SJSA1 (cell line): ENCODE data around the gene DVL3. TPM values are rescaled to one million over a fixed set of nuclear protein-coding genes. Genes with fewer than 3 reads are reported as not detected.
"Not testable (repeated sequence)": the region's sequence is repeated elsewhere in the genome, so short reads cannot be mapped to it uniquely, and the experiment has no call there.

ENCODE experiments used
- DNase-seq, 2 experiments: peaks; one replicate each; pipeline ENCODE4 v3.0.0-alpha.2; 2015 to 2020; ENCODE audit warnings: low spot score in 2 of 2, low read depth in 1 of 2
- H3K27ac ChIP-seq: fragments of 250-450 bp; sonication (Bioruptor Pico); 2 replicates; pipeline ENCODE4 v1.5.1; 2020; ENCODE audit warnings: mild to moderate bottlenecking, moderate library complexity
- H3K27me3 ChIP-seq: fragments of 250-450 bp; sonication (Bioruptor Pico); replicated peaks from 2 replicates; pipeline ENCODE4 v1.5.1; 2020; ENCODE audit warnings: mild to moderate bottlenecking, moderate library complexity
- H3K36me3 ChIP-seq: fragments of 250-450 bp; sonication (Bioruptor Pico); 2 replicates; pipeline ENCODE4 v1.5.1; 2020; ENCODE audit warnings: mild to moderate bottlenecking
- H3K4me1 ChIP-seq: fragments of 250-450 bp; sonication (Bioruptor Pico); replicated peaks from 2 replicates; pipeline ENCODE4 v1.6.1; 2021; ENCODE audit warnings: mild to moderate bottlenecking
- H3K4me3 ChIP-seq: fragments of 250-450 bp; sonication (Bioruptor Pico); 2 replicates; pipeline ENCODE4 v1.5.1; 2020; ENCODE audit warnings: mild to moderate bottlenecking
- H3K9me3 ChIP-seq: fragments of 250-450 bp; sonication (Bioruptor Pico); replicated peaks from 2 replicates; pipeline ENCODE4 v1.5.1; 2020; ENCODE audit warnings: mild to moderate bottlenecking
- total RNA-seq: library from RNA; depleted of rRNA; stranded (reverse); fragments of >200 nt; shearing (Covaris generic); gene quantifications from 2 replicates; pipeline ENCODE4 v1.2.3, GENCODE V29; 2014; rRNA removed

Gene DVL3
- total RNA-seq = 32.2 and 33.6 TPM in 2 replicates

GRCh38 chr3:184154885-184155643 is at the start of gene DVL3:
Gene DVL3 (plus strand): TSS chr3:184155377. CDS start chr3:184155636, 259 bp downstream.
- Histone ChIP-seq H3K4me3 (peak within 1 kb of the TSS; percentile 92), H3K36me3 (peaks cover 15% of the 10 kb centered on the region), H3K27me3 (no peaks in the 10 kb centered on the region), H3K27ac (peak within 1 kb of the TSS; percentile 70), H3K9me3 (no peaks in the 10 kb centered on the region), H3K4me1 (peaks cover 27% of the 10 kb centered on the region)
- peak; percentile 64 to 71 for DNase-seq

- Histone ChIP-seq H3K9me3 (no peaks in the 10 kb centered on the region), H3K36me3 (no peaks in the 10 kb centered on the region), H3K27ac (peak overlapping the region; percentile 63), H3K4me1 (peaks cover 13% of the 10 kb centered on the region), H3K27me3 (no peaks in the 10 kb centered on the region), H3K4me3 (no peak overlapping the region)
- DNase-seq = peak; percentile 78 to 87
These were observed 44.9 kb upstream of the DVL3 start for GRCh38 chr3:184110316-184110725.

- Histone ChIP-seq H3K4me1 (peaks cover under 1% of the 10 kb centered on the region), H3K27me3 (no peaks in the 10 kb centered on the region), H3K36me3 (no peaks in the 10 kb centered on the region), H3K4me3 (no peak overlapping the region), H3K9me3 (no peaks in the 10 kb centered on the region), H3K27ac (no peak overlapping the region)
- no peak for DNase-seq
These were observed 39.2 kb upstream of the DVL3 start for GRCh38 chr3:184116017-184116416.

GRCh38 chr3:184117636-184118035 is 37.5 kb upstream of the DVL3 start:
- DNase-seq = no peak
- H3K4me3 ChIP-seq = no peak overlapping the region
- H3K27me3 ChIP-seq = no peaks in the 10 kb centered on the region
- H3K36me3 ChIP-seq = no peaks in the 10 kb centered on the region
- no peaks in the 10 kb centered on the region for H3K4me1 ChIP-seq
- no peak overlapping the region for H3K27ac ChIP-seq
- H3K9me3 ChIP-seq = no peaks in the 10 kb centered on the region

GRCh38 chr3:184121031-184121430 is 34.1 kb upstream of the DVL3 start:
- not testable (repeated sequence) for H3K27ac ChIP-seq, H3K4me3 ChIP-seq, H3K36me3 ChIP-seq, H3K27me3 ChIP-seq, H3K9me3 ChIP-seq, DNase-seq
- H3K4me1 ChIP-seq = peaks cover 19% of the 10 kb centered on the region

- peak in 1 of 2 experiments; percentile 28 for DNase-seq
- no peaks in the 10 kb centered on the region for H3K27me3 ChIP-seq
- H3K4me3 ChIP-seq = no peak overlapping the region
These were observed 29.2 kb upstream of the DVL3 start for GRCh38 chr3:184126006-184126405.

GRCh38 chr3:184129012-184129411 is 26.2 kb upstream of the DVL3 start:
- Histone ChIP-seq H3K27ac (no peak overlapping the region), H3K9me3 (no peaks in the 10 kb centered on the region), H3K36me3 (no peaks in the 10 kb centered on the region), H3K4me3 (no peak overlapping the region), H3K27me3 (no peaks in the 10 kb centered on the region), H3K4me1 (peaks cover 13% of the 10 kb centered on the region)
- DNase-seq = no peak

More at GRCh38 chr3:184126006-184126405, 29.2 kb upstream of the DVL3 start:
- no peaks in the 10 kb centered on the region for H3K36me3 ChIP-seq
- no peak overlapping the region for H3K27ac ChIP-seq
- peaks cover 20% of the 10 kb centered on the region for H3K4me1 ChIP-seq
- H3K9me3 ChIP-seq = no peaks in the 10 kb centered on the region

GRCh38 chr3:184132945-184133344 is 22.2 kb upstream of the DVL3 start:
- Histone ChIP-seq H3K36me3 (peaks cover 16% of the 10 kb centered on the region), H3K27me3 (no peaks in the 10 kb centered on the region)

GRCh38 chr3:184133840-184134745 is 21.1 kb upstream of the DVL3 start:
- Histone ChIP-seq H3K4me3 (peak overlapping the region; percentile 73), H3K4me1 (peaks cover 27% of the 10 kb centered on the region), H3K27ac (peak overlapping the region; percentile 62), H3K9me3 (no peaks in the 10 kb centered on the region), H3K27me3 (no peaks in the 10 kb centered on the region), H3K36me3 (peaks cover 24% of the 10 kb centered on the region)
- DNase-seq = peak; percentile 66 to 84

More at GRCh38 chr3:184132945-184133344, 22.2 kb upstream of the DVL3 start:
- peaks cover 27% of the 10 kb centered on the region for H3K4me1 ChIP-seq
- H3K9me3 ChIP-seq = no peaks in the 10 kb centered on the region
- no peak for DNase-seq
- H3K4me3 ChIP-seq = no peak overlapping the region
- no peak overlapping the region for H3K27ac ChIP-seq

- peaks cover 28% of the 10 kb centered on the region for H3K36me3 ChIP-seq
- H3K27me3 ChIP-seq = no peaks in the 10 kb centered on the region
- peak overlapping the region; percentile 73 for H3K4me3 ChIP-seq
- no peak for DNase-seq
- peak overlapping the region; percentile 62 for H3K27ac ChIP-seq
- no peaks in the 10 kb centered on the region for H3K9me3 ChIP-seq
- peaks cover 27% of the 10 kb centered on the region for H3K4me1 ChIP-seq
These were observed 20.4 kb upstream of the DVL3 start for GRCh38 chr3:184134746-184135148.

GRCh38 chr3:184135149-184135910 is 19.8 kb upstream of the DVL3 start, which contains the start of gene EIF2B5:
Gene EIF2B5 (plus strand): TSS chr3:184135358. CDS start chr3:184135386, 28 bp downstream.
- peak within 1 kb of the TSS; percentile 62 for H3K27ac ChIP-seq
- no peaks in the 10 kb centered on the region for H3K27me3 ChIP-seq
- peak within 1 kb of the TSS; percentile 73 for H3K4me3 ChIP-seq
- peaks cover 27% of the 10 kb centered on the region for H3K4me1 ChIP-seq
- peak; percentile 90 to 92 for DNase-seq
- peaks cover 34% of the 10 kb centered on the region for H3K36me3 ChIP-seq
- no peaks in the 10 kb centered on the region for H3K9me3 ChIP-seq

GRCh38 chr3:184135911-184136260 is 19.3 kb upstream of the DVL3 start:
- Histone ChIP-seq H3K27ac (peak overlapping the region; percentile 62), H3K4me1 (peaks cover 27% of the 10 kb centered on the region), H3K27me3 (no peaks in the 10 kb centered on the region), H3K36me3 (peaks cover 39% of the 10 kb centered on the region), H3K9me3 (no peaks in the 10 kb centered on the region), H3K4me3 (peak overlapping the region; percentile 73)
- no peak for DNase-seq

- DNase-seq = no peak
- Histone ChIP-seq H3K4me3 (no peak overlapping the region), H3K9me3 (no peaks in the 10 kb centered on the region), H3K27ac (no peak overlapping the region), H3K27me3 (no peaks in the 10 kb centered on the region), H3K4me1 (peaks cover 11% of the 10 kb centered on the region; the same call in 1 of the 2 replicates), H3K36me3 (peaks cover 82% of the 10 kb centered on the region)
These were observed 14.7 kb upstream of the DVL3 start for GRCh38 chr3:184140436-184140835.
